Measurements from ENCODE around the gene GDF9. TPM values are rescaled to one million over a fixed set of nuclear protein-coding genes. Genes with fewer than 3 reads are reported as not detected.

Gene GDF9
- total RNA-seq, 1 donor from 2014 or later = 0.26 TPM

GRCh38 chr5:132815454-132815853, 50.8 kb downstream of the GDF9 start:
- no peak overlapping the region for H3K4me3 ChIP-seq (ENCODE audit: low read depth, low read length)
- DNase-seq (ENCODE audit: low read depth) = no peak
- H3K27me3 ChIP-seq (ENCODE audit: control insufficient read depth, insufficient read depth, low read length) = peaks cover 8% of the 10 kb centered on the region
- FAIRE-seq = no peak
- TF ChIP-seq CTCF (IDR thresholded peaks at IDR 0.05; ENCODE audit: insufficient read depth, low read length, severe bottlenecking) = no peak
- H3K36me3 ChIP-seq (ENCODE audit: control insufficient read depth, insufficient read depth, low read length) = no peaks in the 10 kb centered on the region

- TF ChIP-seq CTCF (IDR thresholded peaks at IDR 0.05; ENCODE audit: insufficient read depth, low read length, severe bottlenecking) = no peak
- no peak for FAIRE-seq
- H3K4me3 ChIP-seq (ENCODE audit: low read depth, low read length) = no peak overlapping the region
- DNase-seq (ENCODE audit: low read depth) = no peak
- H3K27me3 ChIP-seq (ENCODE audit: control insufficient read depth, insufficient read depth, low read length) = peaks cover 8% of the 10 kb centered on the region
- H3K36me3 ChIP-seq (ENCODE audit: control insufficient read depth, insufficient read depth, low read length) = no peaks in the 10 kb centered on the region
Measured at GRCh38 chr5:132814503-132815294, 51.6 kb downstream of the GDF9 start.

- TF ChIP-seq CTCF (IDR thresholded peaks at IDR 0.05; ENCODE audit: insufficient read depth, low read length, severe bottlenecking) = no peak
- H3K4me3 ChIP-seq (ENCODE audit: low read depth, low read length) = peak overlapping the region; percentile 29
- H3K27me3 ChIP-seq (ENCODE audit: control insufficient read depth, insufficient read depth, low read length) = peaks cover 8% of the 10 kb centered on the region
- no peaks in the 10 kb centered on the region for H3K36me3 ChIP-seq (ENCODE audit: control insufficient read depth, insufficient read depth, low read length)
- no peak for DNase-seq (ENCODE audit: low read depth)
- no peak for FAIRE-seq
Measured at GRCh38 chr5:132813599-132814502, 52.4 kb downstream of the GDF9 start.

GRCh38 chr5:132812781-132813598, 53.3 kb downstream of the GDF9 start, which contains the start of gene SOWAHA:
TSS of gene SOWAHA (plus strand) at chr5:132813302. CDS start at chr5:132813622, 320 bp downstream.
- FAIRE-seq (no peak), DNase-seq (ENCODE audit: low read depth) (no peak)
- peak within 1 kb of the TSS; percentile 29 for H3K4me3 ChIP-seq (ENCODE audit: low read depth, low read length)
- no peak for TF ChIP-seq CTCF (IDR thresholded peaks at IDR 0.05; ENCODE audit: insufficient read depth, low read length, severe bottlenecking)
- H3K27me3 ChIP-seq (ENCODE audit: control insufficient read depth, insufficient read depth, low read length) = peaks cover 8% of the 10 kb centered on the region
- H3K36me3 ChIP-seq (ENCODE audit: control insufficient read depth, insufficient read depth, low read length) = no peaks in the 10 kb centered on the region

GRCh38 chr5:132812123-132812765, 54.0 kb downstream of the GDF9 start:
- Histone ChIP-seq H3K4me3 (ENCODE audit: low read depth, low read length) (no peak overlapping the region), H3K36me3 (ENCODE audit: control insufficient read depth, insufficient read depth, low read length) (no peaks in the 10 kb centered on the region), H3K27me3 (ENCODE audit: control insufficient read depth, insufficient read depth, low read length) (peaks cover 8% of the 10 kb centered on the region)
- TF ChIP-seq CTCF (IDR thresholded peaks at IDR 0.05; ENCODE audit: insufficient read depth, low read length, severe bottlenecking) = no peak
- FAIRE-seq = no peak
- DNase-seq (ENCODE audit: low read depth) = no peak
